HepG2 (cell line): Measurements from ENCODE around the gene CIB1. TPM values are rescaled to one million over a fixed set of nuclear protein-coding genes. Genes with fewer than 3 reads are reported as not detected.

Source experiments
- ETV5 ChIP-seq: IDR thresholded peaks from 2 replicates; pipeline ENCODE4 v1.6.1; 2018; ENCODE audit warnings: missing biosample characterization, missing genetic modification reagents, inconsistent platforms, borderline replicate concordance
- HNRNPLL ChIP-seq: fragments of 200-400 bp; formaldehyde crosslinking; IDR thresholded peaks from 2 replicates; pipeline ENCODE4 v1.6.1; 2017; ENCODE audit warnings: mild to moderate bottlenecking, low read depth, low read length; ENCODE audit not compliant: poor library complexity, severe bottlenecking
- IRF2 ChIP-seq: IDR thresholded peaks from 2 replicates; pipeline ENCODE4 v1.6.1; 2018; ENCODE audit warnings: missing genetic modification reagents, missing compliant biosample characterization
- KLF15 ChIP-seq: sonication (generic); formaldehyde crosslinking; IDR thresholded peaks from 2 replicates; pipeline ENCODE4 v1.8.1; 2023; ENCODE audit warnings: borderline replicate concordance, mild to moderate bottlenecking, inconsistent platforms, missing genetic modification reagents, mixed read lengths
- POLR2A ChIP-seq, 2 experiments: IDR thresholded peaks; 2 replicates each; pipeline ENCODE4 v1.6.1; 2011; ENCODE audit warnings: low read depth in 2 of 2, low read length in 2 of 2, mild to moderate bottlenecking in 1 of 2, moderate library complexity in 1 of 2; ENCODE audit not compliant: insufficient read depth in 1 of 2
- SAP130 ChIP-seq: IDR thresholded peaks from 2 replicates; pipeline ENCODE4 v1.6.1; 2016; ENCODE audit warnings: low read depth
- STAG1 ChIP-seq: sonication (generic); formaldehyde crosslinking; IDR thresholded peaks from 2 replicates; pipeline ENCODE4 v1.4.0; 2020; ENCODE audit warnings: missing genetic modification reagents
- ZBTB21 ChIP-seq: sonication (generic); formaldehyde crosslinking; IDR thresholded peaks from 2 replicates; pipeline ENCODE4 v1.4.0; 2020; ENCODE audit warnings: missing genetic modification reagents
- ZMYM3 ChIP-seq: sonication (generic); formaldehyde crosslinking; IDR thresholded peaks from 2 replicates; pipeline ENCODE4 v1.5.1; 2020; ENCODE audit warnings: mild to moderate bottlenecking, missing genetic modification reagents
- ZNF20 ChIP-seq: sonication (generic); formaldehyde crosslinking; IDR thresholded peaks from 2 replicates; pipeline ENCODE4 v1.4.0; 2020; ENCODE audit warnings: mild to moderate bottlenecking, moderate library complexity, missing genetic modification reagents
- ZNF451 ChIP-seq: sonication (generic); formaldehyde crosslinking; IDR thresholded peaks from 2 replicates; pipeline ENCODE4 v1.5.0; 2020; ENCODE audit warnings: mild to moderate bottlenecking, missing genetic modification reagents
- ZNF644 ChIP-seq: IDR thresholded peaks from 2 replicates; pipeline ENCODE4 v1.6.1; 2016; ENCODE audit warnings: low read depth
- polyA plus RNA-seq, 8 experiments: library from polyadenylated mRNA; depleted of rRNA in 3 of 8; stranded (reverse) in 7 of 8; unstranded in 1 of 8; fragments of >200 nt; fragmentation: Illumina TruSeq in 4 of 8; extraction: Trizol in 4 of 8; gene quantifications; 2 replicates each; pipeline versions ENCODE4 v1.2.1 to v1.2.3, GENCODE V29; 2011 to 2016; ENCODE audit warnings: low read depth in 4 of 8, missing spikeins in 1 of 8, mixed read lengths in 1 of 8; ENCODE audit not compliant: insufficient read depth in 1 of 8
- total RNA-seq, 5 experiments: library from RNA; depleted of rRNA; stranded (reverse); fragments of >200 nt; fragmentation: Illumina TruSeq; extraction: Trizol; gene quantifications; 2 replicates each; pipeline ENCODE4 v1.2.3, GENCODE V29; 2016; ENCODE audit warnings: low read depth in 1 of 5
- TF ChIP-seq, protein P1 (sequence below): sonication (generic); IDR thresholded peaks from 2 replicates; pipeline ENCODE4 v1.6.1; 2016; ENCODE audit warnings: low read depth, borderline replicate concordance
- TF ChIP-seq, protein P2 (sequence below): sonication (generic); formaldehyde crosslinking; IDR thresholded peaks from 2 replicates; pipeline ENCODE4 v1.9.0; 2022; ENCODE audit warnings: low read depth, missing genetic modification reagents
- TF ChIP-seq, protein P3 (sequence below): sonication (generic); formaldehyde crosslinking; IDR thresholded peaks from 2 replicates; pipeline ENCODE4 v1.4.0; 2020; ENCODE audit warnings: missing genetic modification reagents, borderline replicate concordance
- TF ChIP-seq, protein P4 (sequence below): sonication (generic); formaldehyde crosslinking; conservative IDR thresholded peaks from 2 replicates; pipeline ENCODE4 v1.4.0; 2020; ENCODE audit warnings: mild to moderate bottlenecking, missing genetic modification reagents, moderate library complexity
- TF ChIP-seq, protein P5 (sequence below): IDR thresholded peaks from 2 replicates; pipeline ENCODE4 v1.6.1; 2016; ENCODE audit warnings: mild to moderate bottlenecking

The CIB1 gene
- total and polyA plus RNA-seq, 2 of the 13 experiments (the other 11 are each of a cell fraction or from before 2014, with no cell fraction given) = 38.7 to 72.7 TPM

DNA sequence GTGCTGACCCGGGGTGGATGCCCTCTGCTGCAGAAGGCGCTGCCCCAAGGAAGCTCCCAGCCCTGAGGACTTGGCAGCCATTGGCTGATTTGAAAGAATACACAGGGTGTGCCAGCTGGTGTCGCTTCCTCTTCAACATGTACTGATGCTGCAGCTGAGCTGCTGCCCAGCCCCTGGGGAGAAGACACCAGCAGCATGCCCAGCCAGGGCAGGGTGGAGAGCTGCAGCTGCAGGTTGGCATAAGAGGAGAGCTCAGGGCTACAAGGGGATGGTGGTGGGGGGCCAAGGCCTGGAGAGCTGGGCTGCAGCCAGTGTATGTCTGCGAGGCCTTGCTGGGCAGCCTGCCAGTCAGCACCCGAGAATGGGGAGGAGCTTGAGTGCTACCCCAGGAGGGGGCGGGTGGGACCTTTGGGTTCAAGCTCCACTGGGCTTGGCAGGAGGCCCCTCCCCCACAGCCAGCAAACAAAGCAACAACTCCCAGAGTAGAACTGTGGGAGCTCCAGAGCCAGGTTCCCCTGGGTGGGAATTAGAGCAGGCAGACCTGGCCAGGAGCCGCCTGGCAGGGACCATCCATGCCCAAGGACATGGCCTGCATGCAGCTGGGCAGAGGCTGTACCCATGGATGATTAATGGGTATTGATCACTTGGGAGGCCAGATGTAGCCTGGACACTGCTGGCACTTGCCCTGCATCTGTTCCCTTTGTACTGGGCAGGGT is 41.8 kb downstream of the CIB1 start (continued):
- peak; percentile 27; the same call in 1 of the 2 replicates for TF ChIP-seq ZMYM3 (CRISPR knock-in tag)
- peak; percentile 21 for TF ChIP-seq HNRNPLL
- TF ChIP-seq, protein P1, sequence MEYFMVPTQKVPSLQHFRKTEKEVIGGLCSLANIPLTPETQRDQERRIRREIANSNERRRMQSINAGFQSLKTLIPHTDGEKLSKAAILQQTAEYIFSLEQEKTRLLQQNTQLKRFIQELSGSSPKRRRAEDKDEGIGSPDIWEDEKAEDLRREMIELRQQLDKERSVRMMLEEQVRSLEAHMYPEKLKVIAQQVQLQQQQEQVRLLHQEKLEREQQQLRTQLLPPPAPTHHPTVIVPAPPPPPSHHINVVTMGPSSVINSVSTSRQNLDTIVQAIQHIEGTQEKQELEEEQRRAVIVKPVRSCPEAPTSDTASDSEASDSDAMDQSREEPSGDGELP = peak; percentile 66; the same call in 1 of the 2 replicates
- peak; percentile 15; the same call in 1 of the 2 replicates for TF ChIP-seq STAG1 (CRISPR knock-in tag)
- peak; percentile 49; the same call in 1 of the 2 replicates for TF ChIP-seq IRF2 (CRISPR knock-in tag)
- no peak for TF ChIP-seq KLF15
- TF ChIP-seq SAP130 = peak; percentile 72
- TF ChIP-seq ETV5 (CRISPR knock-in tag) = peak; percentile 30; the same call in 1 of the 2 replicates
- TF ChIP-seq, protein P2, sequence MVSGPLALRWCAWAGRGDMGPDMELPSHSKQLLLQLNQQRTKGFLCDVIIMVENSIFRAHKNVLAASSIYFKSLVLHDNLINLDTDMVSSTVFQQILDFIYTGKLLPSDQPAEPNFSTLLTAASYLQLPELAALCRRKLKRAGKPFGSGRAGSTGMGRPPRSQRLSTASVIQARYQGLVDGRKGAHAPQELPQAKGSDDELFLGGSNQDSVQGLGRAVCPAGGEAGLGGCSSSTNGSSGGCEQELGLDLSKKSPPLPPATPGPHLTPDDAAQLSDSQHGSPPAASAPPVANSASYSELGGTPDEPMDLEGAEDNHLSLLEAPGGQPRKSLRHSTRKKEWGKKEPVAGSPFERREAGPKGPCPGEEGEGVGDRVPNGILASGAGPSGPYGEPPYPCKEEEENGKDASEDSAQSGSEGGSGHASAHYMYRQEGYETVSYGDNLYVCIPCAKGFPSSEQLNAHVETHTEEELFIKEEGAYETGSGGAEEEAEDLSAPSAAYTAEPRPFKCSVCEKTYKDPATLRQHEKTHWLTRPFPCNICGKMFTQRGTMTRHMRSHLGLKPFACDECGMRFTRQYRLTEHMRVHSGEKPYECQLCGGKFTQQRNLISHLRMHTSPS (CRISPR knock-in tag) = peak; percentile 91
- TF ChIP-seq ZBTB21 (CRISPR knock-in tag) = no peak
- TF ChIP-seq ZNF20 (CRISPR knock-in tag) = no peak
- TF ChIP-seq ZNF451 (CRISPR knock-in tag) = no peak
- TF ChIP-seq ZNF644 (CRISPR knock-in tag) = no peak
- TF ChIP-seq, protein P3, sequence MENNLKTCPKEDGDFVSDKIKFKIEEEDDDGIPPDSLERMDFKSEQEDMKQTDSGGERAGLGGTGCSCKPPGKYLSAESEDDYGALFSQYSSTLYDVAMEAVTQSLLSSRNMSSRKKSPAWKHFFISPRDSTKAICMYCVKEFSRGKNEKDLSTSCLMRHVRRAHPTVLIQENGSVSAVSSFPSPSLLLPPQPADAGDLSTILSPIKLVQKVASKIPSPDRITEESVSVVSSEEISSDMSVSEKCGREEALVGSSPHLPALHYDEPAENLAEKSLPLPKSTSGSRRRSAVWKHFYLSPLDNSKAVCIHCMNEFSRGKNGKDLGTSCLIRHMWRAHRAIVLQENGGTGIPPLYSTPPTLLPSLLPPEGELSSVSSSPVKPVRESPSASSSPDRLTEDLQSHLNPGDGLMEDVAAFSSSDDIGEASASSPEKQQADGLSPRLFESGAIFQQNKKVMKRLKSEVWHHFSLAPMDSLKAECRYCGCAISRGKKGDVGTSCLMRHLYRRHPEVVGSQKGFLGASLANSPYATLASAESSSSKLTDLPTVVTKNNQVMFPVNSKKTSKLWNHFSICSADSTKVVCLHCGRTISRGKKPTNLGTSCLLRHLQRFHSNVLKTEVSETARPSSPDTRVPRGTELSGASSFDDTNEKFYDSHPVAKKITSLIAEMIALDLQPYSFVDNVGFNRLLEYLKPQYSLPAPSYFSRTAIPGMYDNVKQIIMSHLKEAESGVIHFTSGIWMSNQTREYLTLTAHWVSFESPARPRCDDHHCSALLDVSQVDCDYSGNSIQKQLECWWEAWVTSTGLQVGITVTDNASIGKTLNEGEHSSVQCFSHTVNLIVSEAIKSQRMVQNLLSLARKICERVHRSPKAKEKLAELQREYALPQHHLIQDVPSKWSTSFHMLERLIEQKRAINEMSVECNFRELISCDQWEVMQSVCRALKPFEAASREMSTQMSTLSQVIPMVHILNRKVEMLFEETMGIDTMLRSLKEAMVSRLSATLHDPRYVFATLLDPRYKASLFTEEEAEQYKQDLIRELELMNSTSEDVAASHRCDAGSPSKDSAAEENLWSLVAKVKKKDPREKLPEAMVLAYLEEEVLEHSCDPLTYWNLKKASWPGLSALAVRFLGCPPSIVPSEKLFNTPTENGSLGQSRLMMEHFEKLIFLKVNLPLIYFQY (CRISPR knock-in tag) = peak; percentile 42; the same call in 1 of the 2 replicates
- TF ChIP-seq, protein P4, sequence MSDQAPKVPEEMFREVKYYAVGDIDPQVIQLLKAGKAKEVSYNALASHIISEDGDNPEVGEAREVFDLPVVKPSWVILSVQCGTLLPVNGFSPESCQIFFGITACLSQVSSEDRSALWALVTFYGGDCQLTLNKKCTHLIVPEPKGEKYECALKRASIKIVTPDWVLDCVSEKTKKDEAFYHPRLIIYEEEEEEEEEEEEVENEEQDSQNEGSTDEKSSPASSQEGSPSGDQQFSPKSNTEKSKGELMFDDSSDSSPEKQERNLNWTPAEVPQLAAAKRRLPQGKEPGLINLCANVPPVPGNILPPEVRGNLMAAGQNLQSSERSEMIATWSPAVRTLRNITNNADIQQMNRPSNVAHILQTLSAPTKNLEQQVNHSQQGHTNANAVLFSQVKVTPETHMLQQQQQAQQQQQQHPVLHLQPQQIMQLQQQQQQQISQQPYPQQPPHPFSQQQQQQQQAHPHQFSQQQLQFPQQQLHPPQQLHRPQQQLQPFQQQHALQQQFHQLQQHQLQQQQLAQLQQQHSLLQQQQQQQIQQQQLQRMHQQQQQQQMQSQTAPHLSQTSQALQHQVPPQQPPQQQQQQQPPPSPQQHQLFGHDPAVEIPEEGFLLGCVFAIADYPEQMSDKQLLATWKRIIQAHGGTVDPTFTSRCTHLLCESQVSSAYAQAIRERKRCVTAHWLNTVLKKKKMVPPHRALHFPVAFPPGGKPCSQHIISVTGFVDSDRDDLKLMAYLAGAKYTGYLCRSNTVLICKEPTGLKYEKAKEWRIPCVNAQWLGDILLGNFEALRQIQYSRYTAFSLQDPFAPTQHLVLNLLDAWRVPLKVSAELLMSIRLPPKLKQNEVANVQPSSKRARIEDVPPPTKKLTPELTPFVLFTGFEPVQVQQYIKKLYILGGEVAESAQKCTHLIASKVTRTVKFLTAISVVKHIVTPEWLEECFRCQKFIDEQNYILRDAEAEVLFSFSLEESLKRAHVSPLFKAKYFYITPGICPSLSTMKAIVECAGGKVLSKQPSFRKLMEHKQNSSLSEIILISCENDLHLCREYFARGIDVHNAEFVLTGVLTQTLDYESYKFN (CRISPR knock-in tag) = peak; percentile 87
- TF ChIP-seq, protein P5, sequence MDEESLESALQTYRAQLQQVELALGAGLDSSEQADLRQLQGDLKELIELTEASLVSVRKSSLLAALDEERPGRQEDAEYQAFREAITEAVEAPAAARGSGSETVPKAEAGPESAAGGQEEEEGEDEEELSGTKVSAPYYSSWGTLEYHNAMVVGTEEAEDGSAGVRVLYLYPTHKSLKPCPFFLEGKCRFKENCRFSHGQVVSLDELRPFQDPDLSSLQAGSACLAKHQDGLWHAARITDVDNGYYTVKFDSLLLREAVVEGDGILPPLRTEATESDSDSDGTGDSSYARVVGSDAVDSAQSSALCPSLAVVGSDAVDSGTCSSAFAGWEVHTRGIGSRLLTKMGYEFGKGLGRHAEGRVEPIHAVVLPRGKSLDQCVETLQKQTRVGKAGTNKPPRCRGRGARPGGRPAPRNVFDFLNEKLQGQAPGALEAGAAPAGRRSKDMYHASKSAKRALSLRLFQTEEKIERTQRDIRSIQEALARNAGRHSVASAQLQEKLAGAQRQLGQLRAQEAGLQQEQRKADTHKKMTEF (CRISPR knock-in tag) = peak; percentile 38; the same call in 1 of the 2 replicates
- peak; percentile 21 to 70; a peak in 1 of 4 replicates for TF ChIP-seq POLR2A (IDR thresholded peaks at IDR 0.05; ENCODE audit: insufficient read depth in 1 of 2, low read depth in 2 of 2, low read length in 2 of 2)
